ENCODE results near the gene MMP25.

DNA sequence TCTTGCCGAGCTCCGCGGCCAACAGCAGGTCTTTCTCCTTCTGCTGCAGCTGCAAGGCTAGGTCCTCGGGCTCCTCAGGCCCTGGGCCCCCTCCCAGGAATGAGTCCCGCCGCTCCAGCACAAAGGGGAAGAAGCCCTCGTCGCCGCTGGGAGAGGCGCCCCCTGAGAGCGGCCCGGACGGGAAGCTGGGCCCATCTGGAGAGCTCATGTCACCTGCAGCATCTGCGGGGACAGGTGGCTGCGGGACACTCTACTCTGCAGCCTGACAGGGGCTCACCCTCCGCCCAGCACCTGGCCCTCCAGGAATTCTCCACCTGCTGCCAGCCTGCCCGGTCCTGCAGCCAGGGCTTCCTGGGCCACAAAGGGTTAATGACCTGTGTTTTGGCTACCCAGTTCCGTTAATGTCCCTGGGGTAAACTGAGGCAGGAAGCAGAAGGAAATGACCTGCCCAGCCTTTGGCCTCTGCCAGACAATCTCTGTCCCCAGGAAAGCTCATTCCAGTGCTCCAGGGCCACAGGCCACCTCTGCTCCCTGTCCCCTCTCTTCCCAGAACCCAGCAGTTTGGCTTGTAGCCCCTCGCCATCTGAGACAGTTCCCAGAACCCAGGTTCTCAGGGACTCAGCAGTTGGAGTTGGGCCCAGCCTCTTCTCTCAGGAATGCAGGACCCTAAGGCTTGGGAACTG lies 10.9 kb upstream of the MMP25 start:
- TF ChIP-seq, protein P1, sequence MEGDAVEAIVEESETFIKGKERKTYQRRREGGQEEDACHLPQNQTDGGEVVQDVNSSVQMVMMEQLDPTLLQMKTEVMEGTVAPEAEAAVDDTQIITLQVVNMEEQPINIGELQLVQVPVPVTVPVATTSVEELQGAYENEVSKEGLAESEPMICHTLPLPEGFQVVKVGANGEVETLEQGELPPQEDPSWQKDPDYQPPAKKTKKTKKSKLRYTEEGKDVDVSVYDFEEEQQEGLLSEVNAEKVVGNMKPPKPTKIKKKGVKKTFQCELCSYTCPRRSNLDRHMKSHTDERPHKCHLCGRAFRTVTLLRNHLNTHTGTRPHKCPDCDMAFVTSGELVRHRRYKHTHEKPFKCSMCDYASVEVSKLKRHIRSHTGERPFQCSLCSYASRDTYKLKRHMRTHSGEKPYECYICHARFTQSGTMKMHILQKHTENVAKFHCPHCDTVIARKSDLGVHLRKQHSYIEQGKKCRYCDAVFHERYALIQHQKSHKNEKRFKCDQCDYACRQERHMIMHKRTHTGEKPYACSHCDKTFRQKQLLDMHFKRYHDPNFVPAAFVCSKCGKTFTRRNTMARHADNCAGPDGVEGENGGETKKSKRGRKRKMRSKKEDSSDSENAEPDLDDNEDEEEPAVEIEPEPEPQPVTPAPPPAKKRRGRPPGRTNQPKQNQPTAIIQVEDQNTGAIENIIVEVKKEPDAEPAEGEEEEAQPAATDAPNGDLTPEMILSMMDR (IDR thresholded peaks at IDR 0.05): no peak
- no peak for TF ChIP-seq POLR2AphosphoS5 (IDR thresholded peaks at IDR 0.05)
